ENCODE data around the gene RASAL2. TPM values are rescaled to one million over a fixed set of nuclear protein-coding genes. Genes with fewer than 3 reads are reported as not detected.
A peak's percentile ranks its signal among the peaks of the same experiment; 100 is the strongest.

RASAL2 gene
- total RNA-seq, 4 donors from 2014 or later: 26.0 to 51.4 (median 31.0) TPM

GRCh38 chr1:178133239-178133989, 39.5 kb downstream of the RASAL2 start:
- intact Hi-C loops (cut with DNase I; ENCODE audit: low total_unique reads): no loop called here
- 76 to 82% methylated on average over 3 of the region's 3 CpGs for WGBS, 2 donors

DNA sequence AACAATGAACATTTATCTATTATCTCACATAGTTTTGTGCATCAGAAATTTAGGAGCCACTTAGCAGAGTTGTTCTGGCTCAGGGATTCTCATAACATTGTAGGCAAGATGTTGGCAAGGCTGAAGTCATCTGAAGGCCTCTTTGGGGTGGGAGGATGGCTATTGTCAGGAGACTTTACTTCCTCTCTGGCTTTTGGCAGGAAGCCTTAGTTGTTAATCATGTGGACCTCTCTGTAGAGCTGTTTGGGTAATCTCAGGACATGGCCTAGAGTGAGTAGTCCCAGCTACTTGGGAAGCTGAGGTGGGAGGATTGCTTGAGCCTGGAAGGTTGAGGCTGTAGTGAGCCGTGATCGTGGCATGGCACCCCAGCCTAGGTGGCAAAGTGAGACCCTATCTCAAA, 40.2 kb downstream of the RASAL2 start:
- 76 to 77% methylated on average over 2 of the region's 2 CpGs for WGBS, 2 donors
- H3K4me3 ChIP-seq (ENCODE audit: low read depth, poor library complexity, severe bottlenecking): no peak overlapping the region
- peak in 1 of 2 donors; percentile 20 for DNase-seq (ENCODE audit: low spot score in 2 of 2)
- no peak for TF ChIP-seq POLR2A (IDR thresholded peaks at IDR 0.05)
- TF ChIP-seq, protein P1, sequence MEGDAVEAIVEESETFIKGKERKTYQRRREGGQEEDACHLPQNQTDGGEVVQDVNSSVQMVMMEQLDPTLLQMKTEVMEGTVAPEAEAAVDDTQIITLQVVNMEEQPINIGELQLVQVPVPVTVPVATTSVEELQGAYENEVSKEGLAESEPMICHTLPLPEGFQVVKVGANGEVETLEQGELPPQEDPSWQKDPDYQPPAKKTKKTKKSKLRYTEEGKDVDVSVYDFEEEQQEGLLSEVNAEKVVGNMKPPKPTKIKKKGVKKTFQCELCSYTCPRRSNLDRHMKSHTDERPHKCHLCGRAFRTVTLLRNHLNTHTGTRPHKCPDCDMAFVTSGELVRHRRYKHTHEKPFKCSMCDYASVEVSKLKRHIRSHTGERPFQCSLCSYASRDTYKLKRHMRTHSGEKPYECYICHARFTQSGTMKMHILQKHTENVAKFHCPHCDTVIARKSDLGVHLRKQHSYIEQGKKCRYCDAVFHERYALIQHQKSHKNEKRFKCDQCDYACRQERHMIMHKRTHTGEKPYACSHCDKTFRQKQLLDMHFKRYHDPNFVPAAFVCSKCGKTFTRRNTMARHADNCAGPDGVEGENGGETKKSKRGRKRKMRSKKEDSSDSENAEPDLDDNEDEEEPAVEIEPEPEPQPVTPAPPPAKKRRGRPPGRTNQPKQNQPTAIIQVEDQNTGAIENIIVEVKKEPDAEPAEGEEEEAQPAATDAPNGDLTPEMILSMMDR (IDR thresholded peaks at IDR 0.05): no peak
- intact Hi-C loops (cut with DNase I; ENCODE audit: low total_unique reads): no loop called here

More at GRCh38 chr1:178133239-178133989, 39.5 kb downstream of the RASAL2 start:
- TF ChIP-seq POLR2A (IDR thresholded peaks at IDR 0.05): no peak
- TF ChIP-seq, protein P1 (IDR thresholded peaks at IDR 0.05): no peak
- no peak for DNase-seq (ENCODE audit: low spot score in 2 of 2)
- H3K4me3 ChIP-seq (ENCODE audit: low read depth, poor library complexity, severe bottlenecking): no peak overlapping the region

DNA sequence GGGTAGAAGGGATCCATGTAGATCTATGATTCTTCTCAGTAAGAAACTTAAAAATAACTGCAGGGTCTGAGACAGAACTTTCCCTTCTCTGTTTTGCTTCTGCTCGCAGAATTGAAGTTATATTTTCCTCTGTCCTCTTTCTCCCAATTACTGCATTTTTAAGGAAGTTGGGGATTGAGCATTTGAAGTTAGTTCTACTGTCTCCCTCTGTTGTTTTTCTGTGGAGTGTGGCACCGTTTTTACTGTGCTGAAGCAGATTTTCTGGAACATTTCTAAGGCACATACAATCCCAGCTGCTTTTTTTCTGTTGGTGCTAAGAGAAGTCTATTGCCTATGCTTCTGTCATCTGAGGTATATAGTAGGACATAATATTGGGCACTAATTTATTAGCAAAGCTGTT, 43.3 kb downstream of the RASAL2 start:
- no peak overlapping the region for H3K4me3 ChIP-seq (ENCODE audit: low read depth, poor library complexity, severe bottlenecking)
- DNase-seq (ENCODE audit: low spot score in 2 of 2): no peak
- TF ChIP-seq, protein P1 (IDR thresholded peaks at IDR 0.05): no peak
- no peak for TF ChIP-seq POLR2A (IDR thresholded peaks at IDR 0.05)
- 24 to 33% methylated on average over 2 of the region's 2 CpGs for WGBS, 2 donors
- intact Hi-C loops (cut with DNase I; ENCODE audit: low total_unique reads): no loop called here

GRCh38 chr1:178142806-178143205, 48.9 kb downstream of the RASAL2 start:
- WGBS, 2 donors: 95 to 97% methylated on average over 4 of the region's 4 CpGs
- H3K4me3 ChIP-seq (ENCODE audit: low read depth, poor library complexity, severe bottlenecking): no peak overlapping the region
- DNase-seq (ENCODE audit: low spot score in 2 of 2): no peak
- no peak for TF ChIP-seq POLR2A (IDR thresholded peaks at IDR 0.05)
- TF ChIP-seq, protein P1 (IDR thresholded peaks at IDR 0.05): no peak
- intact Hi-C loops (cut with DNase I; ENCODE audit: low total_unique reads): no loop called here

DNA sequence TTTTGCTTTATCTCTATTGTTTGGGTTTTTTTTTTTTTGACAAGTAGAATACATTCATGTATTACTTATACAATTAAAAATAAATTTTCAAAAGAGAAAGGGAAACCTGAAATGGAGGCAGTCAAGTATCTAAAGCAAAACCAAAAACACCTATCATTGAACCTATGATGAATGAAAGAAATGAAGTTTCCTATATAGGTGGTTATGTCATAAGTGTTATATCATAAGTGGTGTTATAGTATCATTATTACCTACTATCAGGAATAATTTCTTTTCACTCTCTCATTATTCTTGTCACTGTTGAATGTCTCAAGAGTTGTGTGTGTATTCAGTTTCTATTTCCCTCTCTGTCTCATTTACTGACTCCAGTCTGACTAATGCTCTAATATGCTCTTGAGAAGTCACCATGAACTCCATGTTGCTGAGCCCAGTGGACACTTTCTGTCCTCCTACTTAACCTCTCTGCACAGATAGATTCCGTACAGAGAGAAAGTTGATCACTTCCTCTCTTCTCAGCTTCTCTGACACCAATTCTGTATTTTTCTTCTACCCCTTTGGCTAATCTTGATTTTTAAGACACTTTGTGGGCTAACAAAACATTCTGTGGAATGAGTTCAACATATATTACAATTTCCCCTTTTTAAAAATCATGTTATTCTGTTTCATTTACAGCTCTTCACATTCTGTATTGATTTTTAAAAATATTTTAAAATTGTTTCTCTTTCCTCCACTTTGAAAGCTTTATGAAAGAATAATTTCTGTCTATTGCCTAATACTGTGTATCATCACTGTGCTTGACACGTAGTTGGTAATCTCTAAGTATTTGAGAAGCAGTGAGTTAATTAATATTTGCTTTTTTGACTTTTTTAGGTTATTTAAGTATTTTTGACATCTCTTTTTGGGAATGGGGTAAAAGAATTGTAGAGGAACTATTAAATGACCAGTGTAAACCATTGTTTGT, 50.1 kb downstream of the RASAL2 start:
- WGBS, 2 donors: 80 to 81% methylated on average over 2 of the region's 2 CpGs
- intact Hi-C loops (cut with DNase I; ENCODE audit: low total_unique reads): no loop called here
- DNase-seq (ENCODE audit: low spot score in 2 of 2): no peak
- TF ChIP-seq POLR2A (IDR thresholded peaks at IDR 0.05): no peak
- TF ChIP-seq, protein P1 (IDR thresholded peaks at IDR 0.05): no peak
- no peak overlapping the region for H3K4me3 ChIP-seq (ENCODE audit: low read depth, poor library complexity, severe bottlenecking)
